ENCODE results near the gene SLIT3. TPM values are rescaled to one million over a fixed set of nuclear protein-coding genes. Genes with fewer than 3 reads are reported as not detected.

SLIT3 gene
- total RNA-seq, 1 experiment from 2014 or later: 0.10 TPM

DNA sequence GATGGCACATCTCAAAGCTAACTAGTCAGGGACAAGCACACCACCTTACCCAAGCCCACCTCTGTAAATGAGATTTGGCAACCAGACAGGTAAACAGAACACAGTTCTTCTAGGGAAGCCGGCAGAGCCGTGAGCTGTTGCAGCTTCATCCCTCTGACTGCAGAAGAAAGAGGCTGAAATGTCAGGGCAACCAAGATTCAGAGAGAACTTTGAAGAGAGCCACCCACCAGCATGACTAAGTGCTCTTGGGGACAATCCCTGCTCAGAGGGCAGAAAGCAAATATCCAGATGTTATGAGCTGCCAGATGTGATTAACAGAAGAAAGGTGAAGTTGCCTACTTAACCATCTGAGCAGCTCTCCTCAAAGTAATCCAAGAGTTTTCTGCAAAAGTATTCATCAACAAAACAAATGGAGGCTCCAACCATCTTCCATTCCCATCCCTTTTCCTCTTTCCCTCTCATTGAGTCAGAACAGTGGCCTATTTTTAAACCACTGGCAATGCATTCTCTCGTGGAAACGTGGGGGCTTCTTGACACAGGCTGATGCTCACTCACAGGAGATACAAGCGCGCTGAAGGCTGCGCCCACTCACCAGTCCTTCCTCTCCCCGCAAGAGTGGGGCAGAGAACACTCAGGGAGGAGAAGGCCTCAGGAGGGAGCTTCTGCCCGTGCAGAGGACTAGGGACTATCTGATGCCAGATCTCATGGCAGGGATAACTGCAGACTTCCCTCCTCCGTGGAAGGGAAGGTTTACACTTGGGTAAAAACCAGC lies 57.1 kb downstream of the SLIT3 start:
- Histone ChIP-seq H2AFZ (ENCODE audit: low read depth, low read length, poor library complexity, severe bottlenecking) (no peak overlapping the region), H3K27me3 (ENCODE audit: insufficient read depth, low read length) (peaks cover 19% of the 10 kb centered on the region), H3K9me2 (ENCODE audit: insufficient read depth) (no peaks in the 10 kb centered on the region), H3K36me3 (ENCODE audit: control insufficient read depth in 1 of 2, insufficient read depth in 2 of 2, low read length in 2 of 2) (no peaks in the 10 kb centered on the region), H3K79me2 (ENCODE audit: insufficient read depth, low read length) (no peaks in the 10 kb centered on the region), H3K4me1 (ENCODE audit: control insufficient read depth in 1 of 2, insufficient read depth in 2 of 2, low read length in 2 of 2) (no peaks in the 10 kb centered on the region), H3K9me3 (ENCODE audit: control insufficient read depth in 1 of 2, insufficient read depth in 1 of 2, low read depth in 1 of 2, low read length in 2 of 2) (no peaks in the 10 kb centered on the region), H3K4me3 (replicated peaks in 1 of 2; ENCODE audit: low read depth in 1 of 2, low read length in 2 of 2) (no peak overlapping the region), H4K20me1 (ENCODE audit: insufficient read depth) (no peaks in the 10 kb centered on the region), H3K27ac (ENCODE audit: low read depth, low read length) (no peak overlapping the region), H3K4me2 (ENCODE audit: low read length) (no peak overlapping the region), H3K9ac (ENCODE audit: low read length) (no peak overlapping the region)
- RAD21 ChIA-PET (ENCODE audit: low non-redundant PET in 1 of 2, low total read pairs in 2 of 2, uncharacterized antibody in 2 of 2, unreplicated experiment in 2 of 2): no interaction called here
- CTCF ChIA-PET: no interaction called here
- POLR2A ChIA-PET: no interaction called here
- no TSS peak for BruUV-seq (replicated peaks)
- TF ChIP-seq ZFX (IDR thresholded peaks at IDR 0.05) (no peak), EGR1 (IDR thresholded peaks at IDR 0.05; ENCODE audit: low read depth) (no peak), CEBPB (IDR thresholded peaks at IDR 0.05; ENCODE audit: low read depth) (no peak), YY1 (IDR thresholded peaks at IDR 0.05; ENCODE audit: extremely low read depth, insufficient replicate concordance, low read depth, low read length) (no peak), EZH2phosphoT487 (IDR thresholded peaks at IDR 0.05; ENCODE audit: borderline replicate concordance) (no peak), CBX3 (IDR thresholded peaks at IDR 0.05; ENCODE audit: low read depth) (no peak), ZNF274 (IDR thresholded peaks at IDR 0.05; ENCODE audit: low read depth, low read length) (no peak), SIN3A (IDR thresholded peaks at IDR 0.05; ENCODE audit: low read depth) (no peak), JUND (IDR thresholded peaks at IDR 0.05) (no peak), ELF1 (IDR thresholded peaks at IDR 0.05; ENCODE audit: borderline replicate concordance, low read depth) (no peak), EZH2 (IDR thresholded peaks at IDR 0.05) (no peak), SP1 (IDR thresholded peaks at IDR 0.05; ENCODE audit: low read depth) (no peak), POLR2A (IDR thresholded peaks at IDR 0.05; ENCODE audit: borderline replicate concordance, extremely low read depth, insufficient read depth, insufficient read length) (no peak), RAD21 (IDR thresholded peaks at IDR 0.05; ENCODE audit: low read depth) (no peak), POLR2AphosphoS5 (IDR thresholded peaks at IDR 0.05; ENCODE audit: low read depth, low read length) (no peak), FOSL1 (IDR thresholded peaks at IDR 0.05; ENCODE audit: low read depth) (no peak)
- TF ChIP-seq, protein P1, sequence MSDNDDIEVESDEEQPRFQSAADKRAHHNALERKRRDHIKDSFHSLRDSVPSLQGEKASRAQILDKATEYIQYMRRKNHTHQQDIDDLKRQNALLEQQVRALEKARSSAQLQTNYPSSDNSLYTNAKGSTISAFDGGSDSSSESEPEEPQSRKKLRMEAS (IDR thresholded peaks at IDR 0.05): no peak
- TF ChIP-seq, protein P2, sequence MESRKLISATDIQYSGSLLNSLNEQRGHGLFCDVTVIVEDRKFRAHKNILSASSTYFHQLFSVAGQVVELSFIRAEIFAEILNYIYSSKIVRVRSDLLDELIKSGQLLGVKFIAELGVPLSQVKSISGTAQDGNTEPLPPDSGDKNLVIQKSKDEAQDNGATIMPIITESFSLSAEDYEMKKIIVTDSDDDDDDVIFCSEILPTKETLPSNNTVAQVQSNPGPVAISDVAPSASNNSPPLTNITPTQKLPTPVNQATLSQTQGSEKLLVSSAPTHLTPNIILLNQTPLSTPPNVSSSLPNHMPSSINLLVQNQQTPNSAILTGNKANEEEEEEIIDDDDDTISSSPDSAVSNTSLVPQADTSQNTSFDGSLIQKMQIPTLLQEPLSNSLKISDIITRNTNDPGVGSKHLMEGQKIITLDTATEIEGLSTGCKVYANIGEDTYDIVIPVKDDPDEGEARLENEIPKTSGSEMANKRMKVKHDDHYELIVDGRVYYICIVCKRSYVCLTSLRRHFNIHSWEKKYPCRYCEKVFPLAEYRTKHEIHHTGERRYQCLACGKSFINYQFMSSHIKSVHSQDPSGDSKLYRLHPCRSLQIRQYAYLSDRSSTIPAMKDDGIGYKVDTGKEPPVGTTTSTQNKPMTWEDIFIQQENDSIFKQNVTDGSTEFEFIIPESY (IDR thresholded peaks at IDR 0.05; ENCODE audit: extremely low read depth, insufficient replicate concordance, low read length): no peak
- TF ChIP-seq, protein P3, sequence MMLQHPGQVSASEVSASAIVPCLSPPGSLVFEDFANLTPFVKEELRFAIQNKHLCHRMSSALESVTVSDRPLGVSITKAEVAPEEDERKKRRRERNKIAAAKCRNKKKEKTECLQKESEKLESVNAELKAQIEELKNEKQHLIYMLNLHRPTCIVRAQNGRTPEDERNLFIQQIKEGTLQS (IDR thresholded peaks at IDR 0.05): no peak
- intact Hi-C loops (cut with micrococcal nuclease): no loop called here
- DNase-seq (ENCODE audit: low read depth, low spot score) (no peak), ATAC-seq (no peak)

Data from HCT116 (cell line).